Measurements from ENCODE around the gene FURIN. TPM values are rescaled to one million over a fixed set of nuclear protein-coding genes. Genes with fewer than 3 reads are reported as not detected.

The FURIN gene
- total and polyA plus RNA-seq, 4 donors = 57.1 to 159 (median 92.1) TPM

GRCh38 chr15:90931828-90932659 is 63.7 kb downstream of the FURIN start, which contains the start of gene HDDC3:
Gene HDDC3 (minus strand): TSS chr15:90932549. CDS start chr15:90932540, 9 bp downstream.
- peak; percentile 82 for TF ChIP-seq CTCF (IDR thresholded peaks at IDR 0.05; ENCODE audit: control extremely low read depth, extremely low read depth)
- Histone ChIP-seq H3K4me1 (ENCODE audit: control insufficient read depth in 5 of 5, insufficient read depth in 5 of 5, low read length in 5 of 5) (peaks cover 0 to 30% (median 14%) of the 10 kb centered on the region in 5 donors), H3K27ac (ENCODE audit: low read depth in 1 of 2, low read length in 1 of 2) (peak within 1 kb of the TSS; percentile 73 to 99)

GRCh38 chr15:90932660-90932991 is 64.2 kb downstream of the FURIN start:
- Histone ChIP-seq H3K27me3 (ENCODE audit: control insufficient read depth in 3 of 3, insufficient read depth in 3 of 3, low read length in 2 of 3) (no peaks in the 10 kb centered on the region), H3K4me3 (no peak overlapping the region), H3K36me3 (ENCODE audit: control insufficient read depth in 4 of 4, insufficient read depth in 4 of 4, low read length in 4 of 4) (peaks cover 0 to 8% (median 4%) of the 10 kb centered on the region in 4 donors), H3K27ac (ENCODE audit: low read depth in 1 of 2, low read length in 1 of 2) (peak overlapping the region in 1 of 2 donors; percentile 99), H3K9ac (ENCODE audit: insufficient read depth in 1 of 2, low read length in 2 of 2) (no peak overlapping the region), H3K9me3 (ENCODE audit: control insufficient read depth in 4 of 4, insufficient read depth in 3 of 4, low read length in 3 of 4) (peaks cover 0 to 2% (median 0%) of the 10 kb centered on the region in 4 donors), H3K4me1 (ENCODE audit: control insufficient read depth in 5 of 5, insufficient read depth in 5 of 5, low read length in 5 of 5) (peaks cover 0 to 30% (median 14%) of the 10 kb centered on the region in 5 donors)
- DNase-seq = no peak
- TF ChIP-seq CTCF (IDR thresholded peaks at IDR 0.05; ENCODE audit: control extremely low read depth, extremely low read depth) = no peak
- no peak for ATAC-seq (ENCODE audit: insufficient read depth, low FRiP score)
- 18 to 19% methylated on average over 5 of the region's 5 CpGs for WGBS, 2 donors

More at GRCh38 chr15:90931828-90932659, 63.7 kb downstream of the FURIN start, which contains the start of gene HDDC3:
- peak; percentile 82 to 88 (median 88) for DNase-seq
- Histone ChIP-seq H3K27me3 (ENCODE audit: control insufficient read depth in 3 of 3, insufficient read depth in 3 of 3, low read length in 2 of 3) (no peaks in the 10 kb centered on the region), H3K9me3 (ENCODE audit: control insufficient read depth in 4 of 4, insufficient read depth in 3 of 4, low read length in 3 of 4) (peaks cover 0 to 2% (median 0%) of the 10 kb centered on the region in 4 donors), H3K4me3 (peak within 1 kb of the TSS; percentile 63), H3K36me3 (ENCODE audit: control insufficient read depth in 4 of 4, insufficient read depth in 4 of 4, low read length in 4 of 4) (peaks cover 0 to 6% (median 3%) of the 10 kb centered on the region in 4 donors), H3K9ac (ENCODE audit: insufficient read depth in 1 of 2, low read length in 2 of 2) (peak within 1 kb of the TSS; percentile 73 to 91)
- 1% methylated on average over 52 of the region's 52 CpGs for WGBS, 2 donors
- ATAC-seq (ENCODE audit: insufficient read depth, low FRiP score) = peak; percentile 68

Small RNAs within 50 kb of the gene (small RNA-seq; reads per million reads assigned to genes)
- not detected for gene RN7SL363P (ENCODE audit: low replicate concordance)

Other genes with a start within 250 kb of the FURIN start
- gene BLM, start 151.2 kb upstream of the FURIN start, total RNA-seq = 1 to 10 TPM; 3.2 to 4.4 TPM
- 1 to 10 TPM; 2.2 to 8.7 TPM for gene BLM, start 151.2 kb upstream of the FURIN start, polyA plus RNA-seq
- gene FES, start 15.9 kb downstream of the FURIN start, total RNA-seq = 10 to 100 TPM; 48.1 to 62.9 TPM
- gene FES, start 15.9 kb downstream of the FURIN start, polyA plus RNA-seq = 100 to 1,000 TPM in 1 of 2 donors, 10 to 100 TPM in 1; 25.7 to 104 TPM
- 10 to 100 TPM; 34.1 to 80.6 TPM for gene MAN2A2, start 34.7 kb downstream of the FURIN start, total RNA-seq
- gene MAN2A2, start 34.7 kb downstream of the FURIN start, polyA plus RNA-seq = 10 to 100 TPM; 39.7 to 82.9 TPM
- gene HDDC3, start 64.0 kb downstream of the FURIN start, total RNA-seq = 10 to 100 TPM; 12.7 to 16.9 TPM
- gene HDDC3, start 64.0 kb downstream of the FURIN start, polyA plus RNA-seq = 10 to 100 TPM; 16.0 to 19.6 TPM
- gene UNC45A, start 66.7 kb downstream of the FURIN start, total RNA-seq = 10 to 100 TPM; 58.7 to 59.6 TPM
- gene UNC45A, start 66.7 kb downstream of the FURIN start, polyA plus RNA-seq = 10 to 100 TPM; 34.4 to 47.9 TPM
- gene RCCD1, start 86.3 kb downstream of the FURIN start, total RNA-seq = 10 to 100 TPM in 1 of 2 donors, 1 to 10 TPM in 1; 8.5 to 11.5 TPM
- 1 to 10 TPM; 4.4 to 4.8 TPM for gene RCCD1, start 86.3 kb downstream of the FURIN start, polyA plus RNA-seq
- gene PRC1, start 125.9 kb downstream of the FURIN start, total RNA-seq = 10 to 100 TPM in 1 of 2 donors, 1 to 10 TPM in 1; 5.0 to 31.1 TPM
- gene PRC1, start 125.9 kb downstream of the FURIN start, polyA plus RNA-seq = 1 to 10 TPM; 7.5 to 8.2 TPM
- gene VPS33B, start 154.0 kb downstream of the FURIN start, total RNA-seq = 10 to 100 TPM in 1 of 2 donors, 1 to 10 TPM in 1; 6.5 to 20.7 TPM
- gene VPS33B, start 154.0 kb downstream of the FURIN start, polyA plus RNA-seq = 10 to 100 TPM; 11.4 to 14.2 TPM
- 1 to 10 TPM; 1.6 to 2.8 TPM for gene SV2B, start 231.7 kb downstream of the FURIN start, total RNA-seq
- gene SV2B, start 231.7 kb downstream of the FURIN start, polyA plus RNA-seq = under 1 TPM; 0.12 to 0.24 TPM

Measured in lung (tissue), 13 donors.